ENCODE measurements around the gene CCDC107. TPM values are rescaled to one million over a fixed set of nuclear protein-coding genes. Genes with fewer than 3 reads are reported as not detected.
"Not testable (repeated sequence)": the region's sequence is repeated elsewhere in the genome, so short reads cannot be mapped to it uniquely, and the experiment has no call there.

CCDC107 gene
- total and polyA plus RNA-seq, 8 donors = 9.2 to 25.6 (median 11.6) TPM

DNA sequence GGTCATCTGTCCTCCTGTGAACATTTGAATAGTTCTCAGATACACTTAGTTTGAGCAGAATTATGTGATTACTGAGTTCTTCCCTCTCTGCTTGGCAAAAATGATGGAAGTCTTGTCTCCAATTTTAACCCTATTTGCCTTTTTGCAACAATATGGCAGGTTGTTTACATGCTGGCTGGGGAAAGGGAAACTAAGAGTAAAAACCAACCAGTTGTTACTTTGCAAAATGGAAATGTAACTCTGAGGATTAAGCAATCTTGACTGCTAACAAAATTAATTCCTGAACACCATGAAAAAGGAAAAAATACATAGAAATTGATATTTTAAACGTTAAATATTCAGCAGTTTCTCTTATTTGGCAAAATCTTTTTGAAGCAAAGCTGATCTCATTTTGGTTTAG is 18.5 kb upstream of the CCDC107 start:
- TF ChIP-seq, protein P1, sequence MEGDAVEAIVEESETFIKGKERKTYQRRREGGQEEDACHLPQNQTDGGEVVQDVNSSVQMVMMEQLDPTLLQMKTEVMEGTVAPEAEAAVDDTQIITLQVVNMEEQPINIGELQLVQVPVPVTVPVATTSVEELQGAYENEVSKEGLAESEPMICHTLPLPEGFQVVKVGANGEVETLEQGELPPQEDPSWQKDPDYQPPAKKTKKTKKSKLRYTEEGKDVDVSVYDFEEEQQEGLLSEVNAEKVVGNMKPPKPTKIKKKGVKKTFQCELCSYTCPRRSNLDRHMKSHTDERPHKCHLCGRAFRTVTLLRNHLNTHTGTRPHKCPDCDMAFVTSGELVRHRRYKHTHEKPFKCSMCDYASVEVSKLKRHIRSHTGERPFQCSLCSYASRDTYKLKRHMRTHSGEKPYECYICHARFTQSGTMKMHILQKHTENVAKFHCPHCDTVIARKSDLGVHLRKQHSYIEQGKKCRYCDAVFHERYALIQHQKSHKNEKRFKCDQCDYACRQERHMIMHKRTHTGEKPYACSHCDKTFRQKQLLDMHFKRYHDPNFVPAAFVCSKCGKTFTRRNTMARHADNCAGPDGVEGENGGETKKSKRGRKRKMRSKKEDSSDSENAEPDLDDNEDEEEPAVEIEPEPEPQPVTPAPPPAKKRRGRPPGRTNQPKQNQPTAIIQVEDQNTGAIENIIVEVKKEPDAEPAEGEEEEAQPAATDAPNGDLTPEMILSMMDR (IDR thresholded peaks at IDR 0.05) = no peak
- ATAC-seq (no peak), DNase-seq (no peak)
- Histone ChIP-seq H3K27ac (no peak overlapping the region), H3K36me3 (no peaks in the 10 kb centered on the region), H3K4me3 (no peak overlapping the region), H3K9me3 (no peaks in the 10 kb centered on the region), H3K27me3 (no peaks in the 10 kb centered on the region), H3K4me1 (peaks cover 0 to 45% of the 10 kb centered on the region in 2 donors)
- intact Hi-C loops (cut with DNase I) = no loop called here

DNA sequence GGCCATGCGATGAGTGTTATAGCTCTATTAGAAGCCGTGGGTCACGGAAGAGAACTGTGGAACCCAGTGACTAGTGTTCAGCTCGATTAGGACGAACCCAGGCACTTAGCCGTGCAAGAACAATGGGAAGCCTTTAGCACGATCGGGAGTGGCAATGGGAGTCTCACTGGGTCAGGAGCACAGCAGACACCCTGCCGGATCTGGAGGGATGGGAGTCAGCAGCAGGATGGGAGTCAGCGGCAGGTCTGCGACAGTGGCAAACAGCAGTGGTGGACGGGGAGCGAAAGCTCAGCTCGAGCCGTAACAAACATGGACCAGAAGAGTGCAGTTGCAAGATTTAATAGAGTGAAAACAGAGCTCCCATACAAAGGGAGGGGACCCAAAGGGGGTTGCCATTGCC is 17.7 kb upstream of the CCDC107 start:
- intact Hi-C loops (cut with DNase I) = not testable (repeated sequence)

DNA sequence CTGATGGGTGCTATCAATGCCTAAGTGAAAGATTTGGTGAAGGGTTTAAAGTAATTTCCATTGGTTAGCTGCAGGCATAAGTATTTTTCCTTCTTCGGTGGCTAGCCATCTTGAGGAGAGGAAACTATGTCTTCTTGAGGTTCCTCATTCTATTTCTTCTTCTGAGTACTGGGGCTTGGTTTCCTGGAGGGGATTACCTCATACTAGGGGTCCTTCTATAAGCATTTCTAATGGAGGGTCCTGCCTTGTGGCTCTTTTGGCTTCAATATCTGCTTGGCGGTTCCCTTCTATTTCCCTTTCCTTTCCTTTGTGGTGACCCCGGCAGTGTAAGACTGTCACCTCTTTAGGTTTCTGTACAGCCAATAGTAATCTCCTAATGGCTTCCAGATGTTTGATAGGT is 16.6 kb upstream of the CCDC107 start:
- H3K27ac ChIP-seq; H3K36me3 ChIP-seq; DNase-seq; H3K9me3 ChIP-seq; H3K27me3 ChIP-seq; ATAC-seq; H3K4me3 ChIP-seq; intact Hi-C loops (cut with DNase I): not testable (repeated sequence)
- H3K4me1 ChIP-seq = peaks cover 0 to 50% of the 10 kb centered on the region in 2 donors

More for the DNA sequence above, 17.7 kb upstream of the CCDC107 start:
- H3K27ac ChIP-seq, ATAC-seq, H3K36me3 ChIP-seq, H3K27me3 ChIP-seq, H3K9me3 ChIP-seq, DNase-seq, H3K4me3 ChIP-seq: not testable (repeated sequence)
- H3K4me1 ChIP-seq = peaks cover 0 to 45% of the 10 kb centered on the region in 2 donors

DNA sequence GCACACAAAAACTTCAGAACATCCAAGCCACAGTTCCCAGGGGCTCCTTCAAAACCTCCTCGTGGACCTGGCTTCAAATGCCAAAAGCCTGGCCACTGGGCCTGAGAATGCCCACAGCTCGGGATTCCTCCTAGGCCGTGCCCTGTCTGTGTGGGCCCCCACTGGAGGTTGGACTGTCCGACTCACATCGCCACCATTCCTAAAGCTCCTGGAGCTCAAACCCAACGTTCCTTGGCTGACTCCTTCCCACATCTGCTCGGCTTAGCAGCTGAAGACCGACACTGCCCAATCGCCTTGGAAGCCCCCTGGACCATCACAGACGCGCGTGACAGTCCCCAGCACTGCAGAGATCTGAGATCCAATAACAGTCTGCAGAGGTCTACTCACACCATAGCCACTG is 15.0 kb upstream of the CCDC107 start:
- H3K4me3 ChIP-seq = no peak overlapping the region
- no peak overlapping the region for H3K27ac ChIP-seq
- TF ChIP-seq, protein P1 (IDR thresholded peaks at IDR 0.05) = no peak
- H3K9me3 ChIP-seq = no peaks in the 10 kb centered on the region
- ATAC-seq = no peak
- peaks cover 0 to 53% of the 10 kb centered on the region in 2 donors for H3K4me1 ChIP-seq
- no peaks in the 10 kb centered on the region for H3K27me3 ChIP-seq
- DNase-seq = no peak
- intact Hi-C loops (cut with DNase I) = no loop called here
- H3K36me3 ChIP-seq = no peaks in the 10 kb centered on the region

DNA sequence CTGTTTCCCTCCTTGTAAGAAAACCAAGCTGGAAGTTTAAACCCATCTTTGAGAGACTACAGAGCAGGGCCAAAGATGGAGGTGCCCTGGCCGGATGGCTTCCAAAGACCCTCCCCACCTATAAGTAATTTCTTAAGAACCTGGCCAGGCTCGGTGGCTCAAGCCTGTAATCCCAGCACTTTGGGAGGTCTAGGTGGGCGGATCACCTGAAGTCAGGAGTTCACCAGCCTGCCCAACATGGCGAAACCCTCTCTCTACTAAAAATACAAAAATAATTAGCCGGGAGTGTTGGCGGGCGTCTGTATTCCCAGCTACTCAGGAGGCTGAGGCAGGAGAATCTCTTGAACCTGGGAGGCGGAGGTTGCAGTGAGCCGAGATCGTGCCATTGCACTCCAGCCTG is 12.4 kb upstream of the CCDC107 start:
- Histone ChIP-seq H3K27ac (peak overlapping the region; percentile 89 to 91), H3K4me3 (peak overlapping the region; percentile 48 to 56), H3K4me1 (peaks cover 4 to 70% of the 10 kb centered on the region in 2 donors)
- H3K9me3 ChIP-seq; intact Hi-C loops (cut with DNase I); H3K36me3 ChIP-seq; H3K27me3 ChIP-seq; DNase-seq; ATAC-seq: not testable (repeated sequence)

DNA sequence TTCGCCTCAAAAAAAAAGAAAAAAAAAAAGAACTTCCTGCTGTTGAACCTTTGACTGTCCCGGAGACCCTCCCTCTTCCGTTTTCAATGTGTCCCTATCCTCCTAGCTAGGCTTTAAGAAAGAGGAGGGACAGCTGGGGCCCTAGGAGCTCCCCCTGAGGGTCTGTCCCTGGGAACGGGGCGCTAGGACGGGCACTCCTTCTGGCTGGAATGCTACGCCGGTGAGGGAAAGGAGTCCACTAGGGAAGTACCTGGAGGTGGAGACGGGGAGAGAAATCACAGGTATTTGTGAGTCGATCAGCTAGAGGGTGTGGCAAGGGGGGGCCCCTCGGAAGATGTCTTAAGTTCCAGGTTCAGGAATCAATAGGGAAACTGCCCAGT is 11.9 kb upstream of the CCDC107 start:
- intact Hi-C loops (cut with DNase I) = no loop called here
- peaks cover 4 to 70% of the 10 kb centered on the region in 2 donors for H3K4me1 ChIP-seq
- H3K27ac ChIP-seq = peak overlapping the region; percentile 89 to 91
- H3K9me3 ChIP-seq = no peaks in the 10 kb centered on the region
- ATAC-seq (peak; percentile 62), DNase-seq (peak in 2 of 4 donors; percentile 72 to 73)
- H3K36me3 ChIP-seq = no peaks in the 10 kb centered on the region
- H3K4me3 ChIP-seq = peak overlapping the region; percentile 48 to 56
- TF ChIP-seq, protein P1 (IDR thresholded peaks at IDR 0.05) = no peak
- H3K27me3 ChIP-seq = no peaks in the 10 kb centered on the region

All from left lung (tissue), 10 donors.